Liver (tissue), 9 donors: ENCODE measurements around the gene PDX1. TPM values are rescaled to one million over a fixed set of nuclear protein-coding genes. Genes with fewer than 3 reads are reported as not detected.

Experiments
- DNase-seq: peaks from one replicate; pipeline ENCODE4 v3.0.0-alpha.2; 2017; ENCODE audit warnings: low spot score
- H3K27ac ChIP-seq, 2 donors: one replicate each; pipeline ENCODE4 v1.7.0; 2013; ENCODE audit warnings: inconsistent platforms in 2 of 2, low read length in 2 of 2, control low read depth in 1 of 2, low read depth in 1 of 2, mild to moderate bottlenecking in 1 of 2
- H3K27me3 ChIP-seq, 4 donors: one replicate each; pipeline versions ENCODE4 v1.6.1 to v1.7.0; 2013; ENCODE audit warnings: low read length in 3 of 4, inconsistent platforms in 1 of 4, mild to moderate bottlenecking in 1 of 4, moderate library complexity in 1 of 4; ENCODE audit not compliant: control insufficient read depth in 4 of 4, insufficient read depth in 4 of 4
- H3K36me3 ChIP-seq, 4 donors: one replicate each; pipeline versions ENCODE4 v1.6.1 to v1.7.0; 2013; ENCODE audit warnings: low read length in 3 of 4, mild to moderate bottlenecking in 3 of 4, low read depth in 1 of 4, moderate library complexity in 1 of 4; ENCODE audit not compliant: control insufficient read depth in 4 of 4, insufficient read depth in 3 of 4
- H3K4me1 ChIP-seq, 4 donors: one replicate each; pipeline versions ENCODE4 v1.6.1 to v1.7.0; 2013; ENCODE audit warnings: low read length in 3 of 4, mild to moderate bottlenecking in 3 of 4, moderate library complexity in 1 of 4; ENCODE audit not compliant: control insufficient read depth in 4 of 4, insufficient read depth in 4 of 4
- H3K4me3 ChIP-seq, 3 donors: one replicate each; pipeline versions ENCODE4 v1.6.1 to v1.7.0; 2013; ENCODE audit warnings: low read length in 3 of 3, control low read depth in 1 of 3, low read depth in 1 of 3, mild to moderate bottlenecking in 1 of 3
- H3K9ac ChIP-seq, 2 donors: one replicate each; pipeline ENCODE4 v1.7.0; 2013; ENCODE audit warnings: low read length in 2 of 2, mild to moderate bottlenecking in 2 of 2, moderate library complexity in 2 of 2, control low read depth in 1 of 2, low read depth in 1 of 2
- H3K9me3 ChIP-seq, 4 donors: one replicate each; pipeline versions ENCODE4 v1.6.1 to v1.7.0; 2013; ENCODE audit warnings: low read length in 3 of 4; ENCODE audit not compliant: control insufficient read depth in 4 of 4
- ATF3 ChIP-seq: IDR thresholded peaks from 2 replicates; pipeline ENCODE4 v1.6.1; 2016; ENCODE audit warnings: antibody characterized with exemption
- CTCF ChIP-seq: fragments of 150-350 bp; IDR thresholded peaks from 2 replicates; pipeline ENCODE4 v1.5.1; 2017; ENCODE audit warnings: improper control_type of control experiment, low read depth, low read length; ENCODE audit not compliant: missing input control
- FOXA1 ChIP-seq: IDR thresholded peaks from 2 replicates; pipeline ENCODE4 v1.6.1; 2016; ENCODE audit warnings: antibody characterized with exemption
- FOXA2 ChIP-seq: IDR thresholded peaks from 2 replicates; pipeline ENCODE4 v1.6.1; 2016; ENCODE audit warnings: antibody characterized with exemption
- GABPA ChIP-seq, 2 donors: IDR thresholded peaks in 1 of 2; conservative IDR thresholded peaks in 1 of 2; 2 replicates each; pipeline ENCODE4 v1.6.1; 2016; ENCODE audit warnings: antibody characterized with exemption in 2 of 2, mild to moderate bottlenecking in 1 of 2, moderate library complexity in 1 of 2
- HNF4A ChIP-seq, 2 donors: conservative IDR thresholded peaks; 2 replicates each; pipeline ENCODE4 v1.6.1; 2016; ENCODE audit warnings: antibody characterized with exemption in 2 of 2, mild to moderate bottlenecking in 2 of 2
- HNF4G ChIP-seq: IDR thresholded peaks from 2 replicates; pipeline ENCODE4 v1.6.1; 2016; ENCODE audit warnings: antibody characterized with exemption
- MAX ChIP-seq: IDR thresholded peaks from 2 replicates; pipeline ENCODE4 v1.6.1; 2016; ENCODE audit warnings: antibody characterized with exemption
- NR2F2 ChIP-seq: IDR thresholded peaks from 2 replicates; pipeline ENCODE4 v1.6.1; 2016; ENCODE audit warnings: antibody characterized with exemption
- REST ChIP-seq: IDR thresholded peaks from 2 replicates; pipeline ENCODE4 v1.6.1; 2016; ENCODE audit warnings: antibody characterized with exemption, mild to moderate bottlenecking
- RXRA ChIP-seq, 2 donors: IDR thresholded peaks; 2 replicates each; pipeline ENCODE4 v1.6.1; 2017 to 2018; ENCODE audit warnings: antibody characterized with exemption in 2 of 2, mild to moderate bottlenecking in 1 of 2
- SP1 ChIP-seq: IDR thresholded peaks from 2 replicates; pipeline ENCODE4 v1.6.1; 2018; ENCODE audit warnings: antibody characterized with exemption, mild to moderate bottlenecking
- TAF1 ChIP-seq: conservative IDR thresholded peaks from 2 replicates; pipeline ENCODE4 v1.6.1; 2016; ENCODE audit warnings: antibody characterized with exemption, mild to moderate bottlenecking
- YY1 ChIP-seq: IDR thresholded peaks from 2 replicates; pipeline ENCODE4 v1.6.1; 2016; ENCODE audit warnings: antibody characterized with exemption, mild to moderate bottlenecking
- ZBTB33 ChIP-seq: IDR thresholded peaks from 2 replicates; pipeline ENCODE4 v1.6.1; 2016; ENCODE audit warnings: antibody characterized with exemption
- WGBS: extraction: QIAGEN DNeasy Blood & Tissue Kit; methylation state at CpG from one replicate; pipeline ENCODE4 v1.1.7; 2013; 5-methylcytosine and 5-hydroxymethylcytosine counted together
- polyA plus RNA-seq, 2 donors: library from polyadenylated mRNA; stranded (reverse) in 1 of 2; unstranded in 1 of 2; fragments of 200-250 nt in 1 of 2; fragments of >200 nt in 1 of 2; fragmentation: Nextera tagmentation in 1 of 2; extraction: Ambion mirVana in 1 of 2; gene quantifications; one replicate each; pipeline versions ENCODE4 v1.2.1 to v1.2.3, GENCODE V29; 2013 to 2015
- total RNA-seq, 2 donors: library from RNA; depleted of rRNA; stranded (reverse); fragments of >200 nt; gene quantifications; one replicate each; pipeline ENCODE4 v1.2.3, GENCODE V29; 2014
- donor health status: healthy.
- donor health status: healthy.
- donor health status: healthy.
- donor health status: healthy.
- donor health status: healthy.

Gene PDX1
- total and polyA plus RNA-seq, 4 donors, result 0.08 to 0.16 (median 0.10) TPM; not detected in 1

GRCh38 chr13:27964741-27965323, 45.0 kb downstream of the PDX1 start:
- H3K9ac ChIP-seq, result no peak overlapping the region
- peaks cover 8 to 23% (median 17%) of the 10 kb centered on the region in 4 donors for H3K27me3 ChIP-seq
- H3K4me3 ChIP-seq, result no peak overlapping the region
- TF ChIP-seq FOXA1 (no peak), RXRA (IDR thresholded peaks at IDR 0.05) (no peak), NR2F2 (no peak), HNF4G (no peak), CTCF (no peak), GABPA (IDR thresholded peaks at IDR 0.05 in 1 of 2, conservative IDR thresholded peaks at IDR 0.05 in 1 of 2) (no peak), HNF4A (conservative IDR thresholded peaks at IDR 0.05) (no peak), FOXA2 (no peak), MAX (no peak)
- H3K27ac ChIP-seq, result no peak overlapping the region
- no peak for DNase-seq
- peaks cover 10 to 30% (median 22%) of the 10 kb centered on the region in 4 donors for H3K4me1 ChIP-seq
- WGBS, result 58% methylated on average over 15 of the region's 15 CpGs
- H3K36me3 ChIP-seq, result no peaks in the 10 kb centered on the region
- no peaks in the 10 kb centered on the region for H3K9me3 ChIP-seq

GRCh38 chr13:27965343-27965739, 45.5 kb downstream of the PDX1 start:
- Histone ChIP-seq H3K4me3 (no peak overlapping the region), H3K9me3 (no peaks in the 10 kb centered on the region), H3K27me3 (peaks cover 8 to 24% (median 20%) of the 10 kb centered on the region in 4 donors), H3K27ac (no peak overlapping the region), H3K9ac (no peak overlapping the region), H3K36me3 (no peaks in the 10 kb centered on the region), H3K4me1 (peaks cover 10 to 28% (median 20%) of the 10 kb centered on the region in 4 donors)
- no peak for DNase-seq
- TF ChIP-seq HNF4A (conservative IDR thresholded peaks at IDR 0.05) (no peak), TAF1 (no peak), NR2F2 (no peak), ATF3 (no peak), MAX (no peak), SP1 (no peak), FOXA2 (no peak), ZBTB33 (no peak), FOXA1 (no peak), REST (no peak), YY1 (no peak)
- 70% methylated on average over 7 of the region's 7 CpGs for WGBS
